ENCODE data around the gene CEP162. TPM values are rescaled to one million over a fixed set of nuclear protein-coding genes. Genes with fewer than 3 reads are reported as not detected.
"Not testable (repeated sequence)": the region's sequence is repeated elsewhere in the genome, so short reads cannot be mapped to it uniquely, and the experiment has no call there.

The CEP162 gene
- total RNA-seq, 4 donors from 2014 or later: 7.5 to 9.3 (median 7.8) TPM

GRCh38 chr6:84137989-84138575, 89.4 kb downstream of the CEP162 start:
- H3K27me3 ChIP-seq: no peaks in the 10 kb centered on the region
- 80% methylated on average over 2 of the region's 2 CpGs for WGBS
- intact Hi-C loops (cut with DNase I): no loop called here
- H3K9me3 ChIP-seq: peaks cover 0 to 5% (median 0%) of the 10 kb centered on the region in 4 donors
- H3K4me1 ChIP-seq: no peaks in the 10 kb centered on the region
- TF ChIP-seq POLR2AphosphoS5 (IDR thresholded peaks at IDR 0.05) (no peak), CTCF (IDR thresholded peaks at IDR 0.05) (no peak), POLR2A (IDR thresholded peaks at IDR 0.05; ENCODE audit: low read depth) (no peak), EP300 (IDR thresholded peaks at IDR 0.05) (no peak)
- no peak for DNase-seq (ENCODE audit: extremely low spot score)
- H3K36me3 ChIP-seq: peaks cover 4 to 46% (median 7%) of the 10 kb centered on the region in 4 donors
- H3K27ac ChIP-seq (replicated peaks in 1 of 4): no peak overlapping the region
- no peak overlapping the region for H3K4me3 ChIP-seq

DNA sequence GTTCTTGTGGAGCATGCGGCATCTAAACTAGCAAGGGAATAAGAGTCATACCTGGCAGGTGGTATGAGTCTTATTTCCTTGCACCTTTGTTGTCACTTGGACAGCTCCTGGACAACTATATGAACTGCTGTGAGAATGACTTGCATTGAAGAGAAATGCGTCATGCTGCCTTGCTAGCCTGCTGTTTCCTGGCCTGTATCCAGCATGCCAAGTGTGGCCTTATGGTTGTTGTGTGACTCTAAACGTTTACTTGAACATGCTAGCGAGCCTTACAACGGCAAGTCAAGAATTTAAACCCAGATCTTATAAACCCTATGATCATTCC, 90.4 kb downstream of the CEP162 start:
- H3K27me3 ChIP-seq: no peaks in the 10 kb centered on the region
- peaks cover 4 to 46% (median 7%) of the 10 kb centered on the region in 4 donors for H3K36me3 ChIP-seq
- H3K4me1 ChIP-seq: no peaks in the 10 kb centered on the region
- WGBS: 77% methylated on average over 5 of the region's 5 CpGs
- intact Hi-C loops (cut with DNase I): no loop called here
- no peak for TF ChIP-seq CTCF (IDR thresholded peaks at IDR 0.05)
- no peak for TF ChIP-seq POLR2AphosphoS5 (IDR thresholded peaks at IDR 0.05)
- no peak for TF ChIP-seq POLR2A (IDR thresholded peaks at IDR 0.05; ENCODE audit: low read depth)
- no peak for TF ChIP-seq EP300 (IDR thresholded peaks at IDR 0.05)
- no peak overlapping the region for H3K27ac ChIP-seq (replicated peaks in 1 of 4)
- no peak for DNase-seq (ENCODE audit: extremely low spot score)
- no peak overlapping the region for H3K4me3 ChIP-seq
- H3K9me3 ChIP-seq: peaks cover 0 to 5% (median 0%) of the 10 kb centered on the region in 4 donors

DNA sequence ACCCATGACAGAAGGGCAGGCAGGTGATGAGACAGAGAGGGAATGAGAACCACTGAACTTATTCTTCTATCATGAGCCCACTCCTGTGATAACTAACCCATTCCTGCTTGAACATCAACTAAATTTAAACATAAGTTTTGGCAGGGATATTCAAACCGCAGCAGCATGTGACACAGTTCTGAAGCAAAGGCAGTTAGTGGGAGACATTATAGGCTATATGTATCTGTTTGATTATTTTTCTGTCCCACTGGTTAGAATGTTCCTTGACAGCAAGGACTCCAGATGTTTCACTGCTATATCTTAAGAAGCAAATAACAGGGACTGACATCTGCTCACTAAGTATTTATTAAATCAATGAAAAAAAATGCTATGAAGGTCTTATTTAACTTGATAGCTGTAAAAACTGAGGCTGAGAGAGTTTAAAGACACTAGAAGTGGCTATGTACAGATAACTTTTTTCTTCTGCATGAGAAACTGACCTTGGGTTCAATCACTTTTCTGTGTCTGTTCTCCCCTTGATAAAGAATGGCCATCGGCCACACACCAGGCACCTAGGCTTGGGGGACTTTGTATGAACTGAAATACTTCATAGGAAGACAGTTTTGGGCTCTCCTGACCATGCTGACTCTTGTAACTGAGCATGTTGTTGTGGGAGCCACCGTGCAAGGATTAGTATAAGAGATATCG, 90.9 kb downstream of the CEP162 start:
- no peaks in the 10 kb centered on the region for H3K27me3 ChIP-seq
- H3K4me3 ChIP-seq: no peak overlapping the region
- H3K9me3 ChIP-seq: peaks cover 0 to 5% (median 0%) of the 10 kb centered on the region in 4 donors
- no peak for TF ChIP-seq EP300 (IDR thresholded peaks at IDR 0.05)
- no peak for TF ChIP-seq POLR2AphosphoS5 (IDR thresholded peaks at IDR 0.05)
- no peak for TF ChIP-seq POLR2A (IDR thresholded peaks at IDR 0.05; ENCODE audit: low read depth)
- TF ChIP-seq CTCF (IDR thresholded peaks at IDR 0.05): no peak
- H3K36me3 ChIP-seq: peaks cover 4 to 46% (median 6%) of the 10 kb centered on the region in 4 donors
- no peak overlapping the region for H3K27ac ChIP-seq (replicated peaks in 1 of 4)
- H3K4me1 ChIP-seq: no peaks in the 10 kb centered on the region
- DNase-seq (ENCODE audit: extremely low spot score): no peak
- WGBS: 93% methylated on average over 4 of the region's 4 CpGs
- intact Hi-C loops (cut with DNase I): no loop called here

DNA sequence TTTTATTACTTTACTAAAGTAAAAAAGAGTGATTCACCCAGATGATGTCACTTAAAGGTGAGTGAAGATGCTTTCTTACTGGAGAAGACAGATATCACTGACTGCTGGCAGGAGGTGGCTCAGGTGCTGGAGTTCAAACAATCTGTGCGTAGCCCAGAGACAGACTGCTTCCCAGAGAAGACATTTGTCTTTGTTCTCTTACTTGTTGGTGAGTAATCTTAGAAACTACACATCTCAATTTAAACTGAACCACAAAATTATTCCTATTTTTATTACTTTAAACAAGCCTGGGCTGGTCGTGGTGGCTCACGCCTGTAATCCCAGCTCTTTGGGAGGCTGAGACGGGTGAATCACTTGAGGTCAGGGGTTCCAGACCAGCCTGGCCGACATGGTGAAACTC, 92.2 kb downstream of the CEP162 start:
- Histone ChIP-seq H3K4me3 (no peak overlapping the region), H3K9me3 (peaks cover 0 to 5% (median 0%) of the 10 kb centered on the region in 4 donors), H3K4me1 (no peaks in the 10 kb centered on the region), H3K27me3 (no peaks in the 10 kb centered on the region), H3K27ac (replicated peaks in 1 of 4) (no peak overlapping the region), H3K36me3 (peaks cover 4 to 39% (median 6%) of the 10 kb centered on the region in 4 donors)
- no peak for DNase-seq (ENCODE audit: extremely low spot score)
- no peak for TF ChIP-seq POLR2AphosphoS5 (IDR thresholded peaks at IDR 0.05)
- TF ChIP-seq EP300 (IDR thresholded peaks at IDR 0.05): no peak
- no peak for TF ChIP-seq CTCF (IDR thresholded peaks at IDR 0.05)
- no peak for TF ChIP-seq POLR2A (IDR thresholded peaks at IDR 0.05; ENCODE audit: low read depth)
- intact Hi-C loops (cut with DNase I): no loop called here
- WGBS: 97% methylated on average over 5 of the region's 5 CpGs

DNA sequence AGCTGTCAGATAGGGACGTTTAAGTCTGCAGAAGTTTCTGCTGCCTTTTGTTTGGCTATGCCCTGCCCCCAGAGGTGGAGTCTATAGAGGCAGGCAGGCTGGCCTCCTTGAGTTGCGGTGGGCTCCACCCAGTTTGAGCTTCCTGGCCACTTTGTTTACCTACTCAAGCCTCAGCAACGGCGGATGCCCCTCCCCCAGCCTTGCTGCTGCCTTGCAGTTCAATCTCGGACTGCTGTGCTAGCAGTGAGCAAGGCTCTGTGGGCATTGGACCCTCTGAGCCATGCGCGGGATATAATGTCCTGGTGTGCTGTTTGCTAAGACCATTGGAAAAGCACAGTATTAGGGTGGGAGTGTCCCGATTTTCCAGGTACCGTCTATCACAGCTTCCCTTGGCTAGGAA, 94.1 kb downstream of the CEP162 start:
- H3K27ac ChIP-seq (replicated peaks in 1 of 4); DNase-seq (ENCODE audit: extremely low spot score); H3K4me1 ChIP-seq; H3K27me3 ChIP-seq; H3K9me3 ChIP-seq; intact Hi-C loops (cut with DNase I); H3K4me3 ChIP-seq: not testable (repeated sequence)
- peaks cover 0 to 32% (median 6%) of the 10 kb centered on the region in 4 donors for H3K36me3 ChIP-seq
- 96% methylated on average over 8 of the region's 9 CpGs for WGBS

DNA sequence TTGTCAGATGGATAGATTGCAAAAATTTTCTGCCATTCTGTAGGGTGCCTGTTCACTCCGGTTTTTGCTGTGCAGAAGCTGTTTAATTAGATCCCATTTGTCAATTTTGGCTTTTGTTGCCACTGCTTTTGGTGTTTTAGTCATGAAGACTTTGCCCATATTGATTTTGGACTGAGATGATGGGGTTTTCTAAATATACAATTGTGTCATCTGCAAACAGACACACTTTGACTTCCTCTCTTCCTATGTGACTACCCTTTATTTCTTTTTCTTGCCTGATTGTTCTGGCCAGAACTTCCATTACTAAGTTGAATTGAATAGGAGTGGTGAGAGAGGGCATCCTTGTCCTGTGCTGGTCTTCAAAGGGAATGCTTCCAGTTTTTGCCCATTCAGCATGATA, 97.9 kb downstream of the CEP162 start:
- WGBS: 77% methylated on average over 1 of the region's 1 CpG

More for the DNA sequence above, 97.9 kb downstream of the CEP162 start:
- H3K4me3 ChIP-seq; H3K27ac ChIP-seq (replicated peaks in 1 of 4); DNase-seq (ENCODE audit: extremely low spot score); H3K9me3 ChIP-seq; intact Hi-C loops (cut with DNase I); H3K27me3 ChIP-seq; H3K4me1 ChIP-seq: not testable (repeated sequence)
- H3K36me3 ChIP-seq: peaks cover 10 to 30% (median 14%) of the 10 kb centered on the region in 4 donors
